H1 (cell line): ENCODE measurements around the gene DMGDH. TPM values are rescaled to one million over a fixed set of nuclear protein-coding genes. Genes with fewer than 3 reads are reported as not detected.

Source experiments
- CTCF ChIA-PET: fragments of 300-600 bp; sonication (Branson Sonifier 250); formaldehyde crosslinking; loops from one replicate; lab custom pipeline; 2021; ENCODE audit not compliant: partially characterized antibody; lab: Charles Lee
- POLR2A ChIA-PET: fragments of 300-600 bp; sonication (Branson Sonifier 250); formaldehyde crosslinking; loops from one replicate; lab custom pipeline; 2021; ENCODE audit warnings: inconsistent platforms; ENCODE audit not compliant: partially characterized antibody; lab: Charles Lee
- DNase-seq, 2 experiments: peaks; one replicate each; pipeline versions ENCODE4 v3.0.0 to v3.0.0-alpha.2; 2010 to 2022; ENCODE audit warnings: low spot score in 2 of 2, low read depth in 1 of 2, mixed read lengths in 1 of 2
- FAIRE-seq: peaks from 2 replicates; lab custom pipeline; 2011; peaks lifted over from hg19 to GRCh38; lab: Jason Lieb, UNC
- H2AFZ ChIP-seq: 2 replicates; pipeline ENCODE4 v1.8.1; 2012; ENCODE audit warnings: low read length, inconsistent platforms
- H2AK5ac ChIP-seq: 2 replicates; pipeline ENCODE4 v1.6.1; 2013; ENCODE audit warnings: low read depth, low read length
- H2BK120ac ChIP-seq: replicated peaks from 2 replicates; pipeline ENCODE3; 2013; ENCODE audit warnings: low read depth, low read length, inconsistent platforms
- H2BK12ac ChIP-seq: 2 replicates; pipeline ENCODE4 v1.6.1; 2013; ENCODE audit warnings: low read depth, low read length
- H2BK15ac ChIP-seq: 2 replicates; pipeline ENCODE4 v1.6.1; 2013; ENCODE audit warnings: low read length
- H2BK20ac ChIP-seq: 2 replicates; pipeline ENCODE4 v1.6.1; 2013; ENCODE audit warnings: low read length
- H2BK5ac ChIP-seq: 2 replicates; pipeline ENCODE4 v1.6.1; 2013; ENCODE audit warnings: low read depth, low read length
- H3K14ac ChIP-seq: 2 replicates; pipeline ENCODE4 v1.6.1; 2013; ENCODE audit warnings: inconsistent platforms; ENCODE audit not compliant: insufficient read length
- H3K18ac ChIP-seq: 2 replicates; pipeline ENCODE4 v1.6.1; 2013; ENCODE audit warnings: low read length; ENCODE audit errors: extremely low read depth
- H3K23ac ChIP-seq: 2 replicates; pipeline ENCODE4 v1.6.1; 2013; ENCODE audit warnings: inconsistent platforms; ENCODE audit not compliant: insufficient read length
- H3K23me2 ChIP-seq: 2 replicates; pipeline ENCODE4 v1.6.1; 2013; ENCODE audit warnings: low read depth, low read length
- H3K27ac ChIP-seq: 2 replicates; pipeline ENCODE4 v1.6.1; 2011; ENCODE audit warnings: low read depth, low read length, inconsistent platforms
- H3K27me3 ChIP-seq, 4 experiments: replicated peaks in 1 of 4; 1 replicate in 1 of 4; 2 replicates in 3 of 4; pipeline versions ENCODE4 v1.6.1 to v1.8.1; 2011 to 2013; ENCODE audit warnings: low read length in 3 of 4, mild to moderate bottlenecking in 3 of 4, inconsistent platforms in 2 of 4, mixed read lengths in 2 of 4, moderate library complexity in 1 of 4; ENCODE audit not compliant: control insufficient read depth in 3 of 4, insufficient read depth in 3 of 4; ENCODE audit errors: extremely low read depth in 1 of 4
- H3K36me3 ChIP-seq, 4 experiments: 2 replicates each; pipeline versions ENCODE4 v1.6.1 to v1.8.1; 2011 to 2013; ENCODE audit warnings: mild to moderate bottlenecking in 4 of 4, low read length in 3 of 4, moderate library complexity in 2 of 4, control low read depth in 1 of 4, inconsistent platforms in 1 of 4; ENCODE audit not compliant: insufficient read depth in 4 of 4, control insufficient read depth in 2 of 4
- H3K4ac ChIP-seq: replicated peaks from 2 replicates; pipeline ENCODE3; 2013; ENCODE audit warnings: low read length, low read depth, mixed read lengths, inconsistent platforms; ENCODE audit not compliant: insufficient read length
- H3K4me1 ChIP-seq, 4 experiments: replicated peaks in 1 of 4; 1 replicate in 1 of 4; 2 replicates in 3 of 4; pipeline versions ENCODE4 v1.6.1 to v1.8.1; 2011 to 2013; ENCODE audit warnings: low read length in 3 of 4, inconsistent platforms in 2 of 4, mixed read lengths in 1 of 4; ENCODE audit not compliant: insufficient read depth in 4 of 4, control insufficient read depth in 3 of 4
- H3K4me2 ChIP-seq, 2 experiments: 2 replicates each; pipeline versions ENCODE4 v1.6.1 to v1.8.1; 2011 to 2013; ENCODE audit warnings: low read depth in 2 of 2, low read length in 2 of 2, control low read depth in 1 of 2, inconsistent platforms in 1 of 2, mild to moderate bottlenecking in 1 of 2; ENCODE audit not compliant: insufficient read depth in 1 of 2
- H3K4me3 ChIP-seq, 4 experiments: fragments of 200-600, 300-600 bp in 1 of 4; sonication (generic), shearing (Covaris generic), sonication (Bioruptor Twin) in 1 of 4; 2 replicates each; pipeline versions ENCODE4 v1.5.1 to v1.8.1; 2011 to 2016; ENCODE audit warnings: low read length in 4 of 4, low read depth in 3 of 4, control low read depth in 2 of 4, inconsistent platforms in 2 of 4, mild to moderate bottlenecking in 2 of 4, mixed read lengths in 1 of 4, moderate library complexity in 1 of 4; ENCODE audit not compliant: insufficient read depth in 2 of 4; ENCODE audit errors: extremely low read depth in 1 of 4
- H3K56ac ChIP-seq: replicated peaks from 2 replicates; pipeline ENCODE3; 2013; ENCODE audit warnings: low read depth, mild to moderate bottlenecking, mixed read lengths, low read length, inconsistent platforms; ENCODE audit not compliant: insufficient read length
- H3K79me1 ChIP-seq: 2 replicates; pipeline ENCODE4 v1.6.1; 2013; ENCODE audit warnings: low read depth, low read length, control low read depth
- H3K79me2 ChIP-seq, 2 experiments: 2 replicates each; pipeline versions ENCODE4 v1.6.1 to v1.8.1; 2012 to 2013; ENCODE audit warnings: low read length in 2 of 2, mild to moderate bottlenecking in 2 of 2, inconsistent platforms in 1 of 2; ENCODE audit not compliant: insufficient read depth in 2 of 2, control insufficient read depth in 1 of 2
- H3K9ac ChIP-seq, 4 experiments: replicated peaks in 1 of 4; 1 replicate in 1 of 4; 2 replicates in 3 of 4; pipeline versions ENCODE4 v1.6.1 to v1.8.1; 2011 to 2013; ENCODE audit warnings: low read depth in 3 of 4, low read length in 3 of 4, control low read depth in 2 of 4, mild to moderate bottlenecking in 2 of 4, moderate library complexity in 2 of 4, inconsistent platforms in 1 of 4; ENCODE audit errors: extremely low read depth in 1 of 4
- H3K9me3 ChIP-seq, 2 experiments: 2 replicates each; pipeline versions ENCODE4 v1.6.1 to v1.8.1; 2012 to 2013; ENCODE audit warnings: mild to moderate bottlenecking in 2 of 2, moderate library complexity in 2 of 2, control low read depth in 1 of 2, inconsistent platforms in 1 of 2, low read depth in 1 of 2, low read length in 1 of 2, mixed read lengths in 1 of 2; ENCODE audit not compliant: insufficient read depth in 2 of 2
- H4K20me1 ChIP-seq, 2 experiments: replicated peaks in 1 of 2; 2 replicates each; pipeline versions ENCODE3 to v1.8.1; 2011 to 2013; ENCODE audit warnings: inconsistent platforms in 2 of 2, low read length in 2 of 2, mild to moderate bottlenecking in 1 of 2; ENCODE audit not compliant: insufficient read depth in 2 of 2, control insufficient read depth in 1 of 2
- H4K5ac ChIP-seq: 2 replicates; pipeline ENCODE4 v1.6.1; 2013; ENCODE audit warnings: low read length, low read depth, mixed read lengths, inconsistent platforms; ENCODE audit not compliant: insufficient read length
- H4K8ac ChIP-seq: 2 replicates; pipeline ENCODE4 v1.8.0; 2013; ENCODE audit warnings: mild to moderate bottlenecking, moderate library complexity, low read length, inconsistent platforms; ENCODE audit not compliant: insufficient read depth; ENCODE audit errors: extremely low read depth
- H4K91ac ChIP-seq: replicated peaks from 2 replicates; pipeline ENCODE3; 2013; ENCODE audit warnings: low read length, mixed read lengths, inconsistent platforms; ENCODE audit not compliant: insufficient read length
- CBX5 ChIP-seq: fragments of 300-800, 300-1000 bp; sonication (generic); IDR thresholded peaks from 2 replicates; pipeline ENCODE4 v1.7.1; 2016; ENCODE audit warnings: antibody characterized with exemption, low read length, low read depth
- CBX8 ChIP-seq: fragments of 300-800, 300-1000 bp; sonication (generic); IDR thresholded peaks from 2 replicates; pipeline ENCODE4 v1.7.1; 2016; ENCODE audit warnings: low read depth, low read length, borderline replicate concordance
- E2F6 ChIP-seq: IDR thresholded peaks from 2 replicates; pipeline ENCODE4 v1.6.1; 2012; ENCODE audit warnings: inconsistent platforms
- HDAC2 ChIP-seq, 2 experiments: fragments of 300-600 bp in 1 of 2; sonication (generic) in 1 of 2; IDR thresholded peaks; 2 replicates each; pipeline ENCODE4 v1.6.1; 2011 to 2012; ENCODE audit warnings: low read depth in 2 of 2, low read length in 2 of 2, mild to moderate bottlenecking in 2 of 2, moderate library complexity in 2 of 2, borderline replicate concordance in 1 of 2, inconsistent platforms in 1 of 2
- JUN ChIP-seq: IDR thresholded peaks from 2 replicates; pipeline ENCODE4 v1.6.1; 2011; ENCODE audit warnings: low read depth, mild to moderate bottlenecking, improper control_type of control experiment, low read length
- MAFK ChIP-seq: IDR thresholded peaks from 2 replicates; pipeline ENCODE4 v1.6.1; 2012; ENCODE audit warnings: low read depth, mild to moderate bottlenecking, improper control_type of control experiment, low read length
- RAD21 ChIP-seq, 2 experiments: IDR thresholded peaks in 1 of 2; conservative IDR thresholded peaks in 1 of 2; 2 replicates each; pipeline ENCODE4 v1.6.1; 2011; ENCODE audit warnings: low read depth in 2 of 2, low read length in 2 of 2, improper control_type of control experiment in 1 of 2, inconsistent platforms in 1 of 2, mild to moderate bottlenecking in 1 of 2, moderate library complexity in 1 of 2
- TEAD4 ChIP-seq: IDR thresholded peaks from 2 replicates; pipeline ENCODE4 v1.6.1; 2012; ENCODE audit warnings: low read depth, low read length, inconsistent platforms, mixed read lengths
- ZNF274 ChIP-seq: IDR thresholded peaks from 2 replicates; pipeline ENCODE4 v1.7.0; 2012; ENCODE audit warnings: low read length, borderline replicate concordance; ENCODE audit errors: extremely low read depth
- WGBS, 2 experiments: shearing (Covaris generic) in 1 of 2; methylation state at CpG; one replicate each; pipeline versions ENCODE4 v1.1.6 to v1.1.7; 2013 to 2015; ENCODE audit warnings: low lambda C conversion rate in 2 of 2, mixed read lengths in 2 of 2, inconsistent platforms in 1 of 2, low coverage in 1 of 2, missing lambda C conversion rate in 1 of 2; ENCODE audit not compliant: insufficient replicate concordance in 2 of 2, insufficient coverage in 1 of 2, insufficient read length in 1 of 2; ENCODE audit errors: extremely low coverage in 1 of 2, missing lambda C conversion rate in 1 of 2; 5-methylcytosine and 5-hydroxymethylcytosine counted together
- polyA plus RNA-seq, 7 experiments: library from polyadenylated mRNA; depleted of rRNA in 3 of 7; stranded (reverse) in 5 of 7; unstranded in 2 of 7; fragments of >200 nt in 5 of 7; fragments of 200-250 nt in 2 of 7; gene quantifications; 1 replicate in 5 of 7; 2 replicates in 1 of 7; 4 replicates in 1 of 7; pipeline versions ENCODE4 v1.2.1 to v1.2.3, GENCODE V29; 2011 to 2013; ENCODE audit warnings: missing spikeins in 2 of 7, mixed read lengths in 2 of 7
- total RNA-seq: library from RNA; stranded (reverse); fragmentation: NEBNext Ultra II Directional; extraction: Animal tissue kit (Norgen Biotek cat#: 25700); gene quantifications from 2 replicates; pipeline ENCODE4 v1.2.1, GENCODE V29; 2021
- TF ChIP-seq, protein P1 (sequence below), 3 experiments: IDR thresholded peaks; 1 replicate in 2 of 3; 2 replicates in 1 of 3; pipeline versions ENCODE4 v1.5.1 to v1.6.1; 2011; ENCODE audit warnings: low read length in 3 of 3, mild to moderate bottlenecking in 3 of 3, inconsistent platforms in 2 of 3, low read depth in 1 of 3, moderate library complexity in 1 of 3; ENCODE audit not compliant: insufficient read depth in 1 of 3; ENCODE audit errors: control extremely low read depth in 1 of 3

Gene DMGDH
- total and polyA plus RNA-seq, 2 of the 8 experiments (the other 6 are each of a cell fraction or from before 2014, with no cell fraction given): 0.15 TPM; not detected in 1

DNA sequence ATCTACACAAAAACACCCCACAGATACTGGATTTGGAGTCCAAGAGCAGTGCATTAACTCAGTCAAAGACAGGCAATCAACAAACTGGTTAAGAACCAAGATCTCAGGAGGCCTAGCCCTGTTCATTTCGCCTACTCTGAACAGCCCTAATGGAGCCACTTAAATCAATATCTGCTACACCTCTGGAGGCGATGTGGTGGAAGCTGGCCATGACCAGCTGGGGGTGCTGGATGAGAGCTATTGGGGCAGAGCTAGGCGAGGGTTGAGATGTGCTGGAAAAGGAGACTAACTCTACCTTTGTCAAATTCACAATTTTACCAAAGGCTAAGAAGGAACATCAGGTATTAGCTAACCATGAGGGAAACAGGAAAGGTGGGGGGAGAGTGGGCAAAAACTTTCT is 61.1 kb downstream of the DMGDH start:
- CTCF ChIA-PET: interaction anchor here (0.5 to 1.2 kb wide), 10 partner anchors 12 to 836 kb away, joined by 3 to 6 read pairs (median 3); partner anchors contain the start of gene ARSB
- H4K8ac ChIP-seq: no peak overlapping the region
- FAIRE-seq: no peak

More for the DNA sequence above, 61.1 kb downstream of the DMGDH start:
- Histone ChIP-seq H3K27ac (no peak overlapping the region), H2BK120ac (no peak overlapping the region), H3K4ac (no peak overlapping the region), H3K23ac (no peak overlapping the region), H2AFZ (0 out of 2 replicates have a peak overlapping the region, but pooled peaks have one; percentile 49), H4K5ac (no peak overlapping the region), H2AK5ac (no peak overlapping the region), H2BK12ac (no peak overlapping the region), H3K56ac (no peak overlapping the region), H4K20me1 (no peaks in the 10 kb centered on the region), H3K4me1 (no peaks in the 10 kb centered on the region), H3K79me1 (no peaks in the 10 kb centered on the region), H2BK5ac (no peak overlapping the region), H4K91ac (no peak overlapping the region), H3K4me2 (no peak overlapping the region), H3K18ac (no peak overlapping the region), H3K14ac (no peak overlapping the region), H3K9ac (no peak overlapping the region), H3K79me2 (no peaks in the 10 kb centered on the region), H2BK20ac (no peak overlapping the region), H3K23me2 (no peaks in the 10 kb centered on the region), H3K9me3 (peaks cover 7 to 8% of the 10 kb centered on the region in 2 experiments; a peak in 2 of 4 replicates), H3K27me3 (no peaks in the 10 kb centered on the region), H3K4me3 (no peak overlapping the region), H3K36me3 (no peaks in the 10 kb centered on the region), H2BK15ac (no peak overlapping the region)
- no peak for DNase-seq
- TF ChIP-seq JUN (no peak), E2F6 (no peak), RAD21 (IDR thresholded peaks at IDR 0.05 in 1 of 2, conservative IDR thresholded peaks at IDR 0.05 in 1 of 2; ENCODE audit: low read depth in 2 of 2, low read length in 2 of 2) (peak; percentile 41 to 49), ZNF274 (no peak), HDAC2 (IDR thresholded peaks at IDR 0.05; ENCODE audit: borderline replicate concordance in 1 of 2, low read depth in 2 of 2, low read length in 2 of 2) (no peak), CBX8 (no peak), MAFK (no peak), TEAD4 (no peak), CBX5 (no peak)
- TF ChIP-seq, protein P1, sequence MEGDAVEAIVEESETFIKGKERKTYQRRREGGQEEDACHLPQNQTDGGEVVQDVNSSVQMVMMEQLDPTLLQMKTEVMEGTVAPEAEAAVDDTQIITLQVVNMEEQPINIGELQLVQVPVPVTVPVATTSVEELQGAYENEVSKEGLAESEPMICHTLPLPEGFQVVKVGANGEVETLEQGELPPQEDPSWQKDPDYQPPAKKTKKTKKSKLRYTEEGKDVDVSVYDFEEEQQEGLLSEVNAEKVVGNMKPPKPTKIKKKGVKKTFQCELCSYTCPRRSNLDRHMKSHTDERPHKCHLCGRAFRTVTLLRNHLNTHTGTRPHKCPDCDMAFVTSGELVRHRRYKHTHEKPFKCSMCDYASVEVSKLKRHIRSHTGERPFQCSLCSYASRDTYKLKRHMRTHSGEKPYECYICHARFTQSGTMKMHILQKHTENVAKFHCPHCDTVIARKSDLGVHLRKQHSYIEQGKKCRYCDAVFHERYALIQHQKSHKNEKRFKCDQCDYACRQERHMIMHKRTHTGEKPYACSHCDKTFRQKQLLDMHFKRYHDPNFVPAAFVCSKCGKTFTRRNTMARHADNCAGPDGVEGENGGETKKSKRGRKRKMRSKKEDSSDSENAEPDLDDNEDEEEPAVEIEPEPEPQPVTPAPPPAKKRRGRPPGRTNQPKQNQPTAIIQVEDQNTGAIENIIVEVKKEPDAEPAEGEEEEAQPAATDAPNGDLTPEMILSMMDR (IDR thresholded peaks at IDR 0.05; ENCODE audit: control extremely low read depth in 1 of 3, insufficient read depth in 1 of 3, low read depth in 1 of 3, low read length in 3 of 3): peak; percentile 18 to 24 (median 23); a peak in 2 of 4 replicates
- WGBS, 2 experiments: 72% methylated on average over 3 of the region's 3 CpGs; no CpG with 5 or more reads in 1 of the 2 experiments
- POLR2A ChIA-PET: no interaction called here
